ENCODE data around the gene TRIP4. TPM values are rescaled to one million over a fixed set of nuclear protein-coding genes. Genes with fewer than 3 reads are reported as not detected.
A peak's percentile ranks its signal among the peaks of the same experiment; 100 is the strongest.

TRIP4 gene
- polyA plus RNA-seq, 2 of the 4 experiments (the other 2 are of a cell fraction): 24.8 to 34.9 TPM

DNA sequence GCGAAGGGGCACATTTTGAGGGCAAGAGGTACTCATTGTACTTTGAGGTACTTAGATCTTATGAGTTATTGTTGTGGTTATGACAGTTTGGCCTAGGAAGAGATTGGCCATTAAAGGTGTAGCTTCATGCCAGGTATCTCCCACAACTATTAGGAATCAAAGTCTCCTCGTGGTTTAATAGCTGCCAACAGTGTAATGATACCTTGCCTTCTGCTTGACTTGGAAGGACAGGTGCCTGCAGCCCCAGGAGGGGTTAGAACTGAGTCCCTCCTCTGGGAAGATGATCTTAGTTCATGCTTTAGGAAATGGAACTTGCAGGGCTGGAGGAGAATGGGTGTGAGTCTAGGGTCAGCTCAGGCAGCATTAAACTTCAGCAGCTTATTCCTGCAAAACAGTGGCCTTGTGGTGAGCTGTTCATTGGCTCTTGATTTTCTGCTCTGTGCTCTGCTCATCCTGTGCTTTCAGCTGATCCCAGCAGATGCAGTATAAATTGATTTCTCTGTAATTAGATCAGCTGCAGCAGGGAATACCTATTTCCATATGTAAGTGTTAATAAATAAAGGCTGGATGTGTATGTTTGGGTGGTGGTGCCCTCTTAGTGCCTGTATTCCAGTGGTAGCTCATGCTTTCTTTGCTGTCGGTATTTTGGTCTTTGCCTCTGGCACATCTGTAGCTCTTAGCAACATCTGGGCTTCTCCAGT, 113.2 kb downstream of the TRIP4 start:
- H3K4me2 ChIP-seq: no peak overlapping the region
- no peaks in the 10 kb centered on the region for H3K4me1 ChIP-seq
- no peaks in the 10 kb centered on the region for H3K9me3 ChIP-seq
- WGBS (ENCODE audit: missing lambda C conversion rate): 61% methylated on average over 3 of the region's 3 CpGs
- TF ChIP-seq, protein P1, sequence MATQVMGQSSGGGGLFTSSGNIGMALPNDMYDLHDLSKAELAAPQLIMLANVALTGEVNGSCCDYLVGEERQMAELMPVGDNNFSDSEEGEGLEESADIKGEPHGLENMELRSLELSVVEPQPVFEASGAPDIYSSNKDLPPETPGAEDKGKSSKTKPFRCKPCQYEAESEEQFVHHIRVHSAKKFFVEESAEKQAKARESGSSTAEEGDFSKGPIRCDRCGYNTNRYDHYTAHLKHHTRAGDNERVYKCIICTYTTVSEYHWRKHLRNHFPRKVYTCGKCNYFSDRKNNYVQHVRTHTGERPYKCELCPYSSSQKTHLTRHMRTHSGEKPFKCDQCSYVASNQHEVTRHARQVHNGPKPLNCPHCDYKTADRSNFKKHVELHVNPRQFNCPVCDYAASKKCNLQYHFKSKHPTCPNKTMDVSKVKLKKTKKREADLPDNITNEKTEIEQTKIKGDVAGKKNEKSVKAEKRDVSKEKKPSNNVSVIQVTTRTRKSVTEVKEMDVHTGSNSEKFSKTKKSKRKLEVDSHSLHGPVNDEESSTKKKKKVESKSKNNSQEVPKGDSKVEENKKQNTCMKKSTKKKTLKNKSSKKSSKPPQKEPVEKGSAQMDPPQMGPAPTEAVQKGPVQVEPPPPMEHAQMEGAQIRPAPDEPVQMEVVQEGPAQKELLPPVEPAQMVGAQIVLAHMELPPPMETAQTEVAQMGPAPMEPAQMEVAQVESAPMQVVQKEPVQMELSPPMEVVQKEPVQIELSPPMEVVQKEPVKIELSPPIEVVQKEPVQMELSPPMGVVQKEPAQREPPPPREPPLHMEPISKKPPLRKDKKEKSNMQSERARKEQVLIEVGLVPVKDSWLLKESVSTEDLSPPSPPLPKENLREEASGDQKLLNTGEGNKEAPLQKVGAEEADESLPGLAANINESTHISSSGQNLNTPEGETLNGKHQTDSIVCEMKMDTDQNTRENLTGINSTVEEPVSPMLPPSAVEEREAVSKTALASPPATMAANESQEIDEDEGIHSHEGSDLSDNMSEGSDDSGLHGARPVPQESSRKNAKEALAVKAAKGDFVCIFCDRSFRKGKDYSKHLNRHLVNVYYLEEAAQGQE (IDR thresholded peaks at IDR 0.05): no peak
- TF ChIP-seq RFX5 (IDR thresholded peaks at IDR 0.05): no peak
- TF ChIP-seq MAFK (IDR thresholded peaks at IDR 0.05; ENCODE audit: partially characterized antibody): no peak
- TF ChIP-seq JUNB (IDR thresholded peaks at IDR 0.05): no peak
- no peak for TF ChIP-seq CBX2 (IDR thresholded peaks at IDR 0.05; ENCODE audit: borderline replicate concordance, low read depth)
- TF ChIP-seq EHMT2 (IDR thresholded peaks at IDR 0.05; ENCODE audit: low read depth): no peak
- TF ChIP-seq ZNF302 (CRISPR knock-in tag; IDR thresholded peaks at IDR 0.05): no peak
- ATAC-seq (no peak), FAIRE-seq (peak; percentile 28), DNase-seq (ENCODE audit: low read depth in 1 of 2, low spot score in 1 of 2) (no peak)
- ChIA-PET POLR2A (no interaction called here), CTCF (interaction anchor here (0.5 to 2.5 kb wide), 5 partner anchors 23 to 227 kb away, joined by 3 to 9 read pairs (median 4); no protein-coding TSS in a partner anchor)
- H3K27ac ChIP-seq: no peak overlapping the region
- H3K4me3 ChIP-seq: no peak overlapping the region

DNA sequence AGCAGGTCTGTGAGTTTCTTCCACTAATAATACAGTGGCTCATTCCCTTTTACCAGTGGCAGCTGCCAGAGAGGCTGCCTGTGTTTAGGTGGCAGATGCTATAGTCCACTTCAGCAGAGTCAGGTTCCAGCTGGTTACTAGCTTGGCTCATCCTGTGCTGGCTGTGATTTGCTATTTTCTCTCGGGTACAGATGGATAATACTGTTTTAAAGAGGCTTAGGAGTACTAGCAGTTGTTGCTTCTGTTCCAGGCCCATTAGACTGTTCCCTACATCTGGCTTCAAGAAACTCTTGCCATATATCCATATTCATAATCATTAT, 113.7 kb downstream of the TRIP4 start:
- H3K27ac ChIP-seq: no peak overlapping the region
- H3K4me3 ChIP-seq: no peak overlapping the region
- 94% methylated on average over 1 of the region's 1 CpG for WGBS (ENCODE audit: missing lambda C conversion rate)
- H3K9me3 ChIP-seq: no peaks in the 10 kb centered on the region
- ChIA-PET CTCF (interaction anchor here (1.7 to 2.5 kb wide), 3 partner anchors 152 to 226 kb away, joined by 4 to 9 read pairs (median 7); no protein-coding TSS in a partner anchor), POLR2A (no interaction called here)
- H3K4me1 ChIP-seq: no peaks in the 10 kb centered on the region
- FAIRE-seq: no peak
- DNase-seq (ENCODE audit: low read depth in 1 of 2, low spot score in 1 of 2): no peak
- H3K4me2 ChIP-seq: no peak overlapping the region
- TF ChIP-seq FOSL2 (IDR thresholded peaks at IDR 0.05) (no peak), FOSL2 (CRISPR knock-in tag; IDR thresholded peaks at IDR 0.05) (no peak), NPAS2 (CRISPR knock-in tag; IDR thresholded peaks at IDR 0.05; ENCODE audit: borderline replicate concordance) (no peak), MAFK (IDR thresholded peaks at IDR 0.05; ENCODE audit: partially characterized antibody) (no peak), MYC (IDR thresholded peaks at IDR 0.05; ENCODE audit: borderline replicate concordance, low read length) (no peak), SMC3 (IDR thresholded peaks at IDR 0.05) (no peak), CBX8 (IDR thresholded peaks at IDR 0.05) (no peak), FOXS1 (CRISPR knock-in tag; IDR thresholded peaks at IDR 0.05) (no peak), SREBF2 (IDR thresholded peaks at IDR 0.05) (no peak), TP53 (CRISPR knock-in tag; IDR thresholded peaks at IDR 0.05) (no peak), PHF8 (IDR thresholded peaks at IDR 0.05; ENCODE audit: borderline replicate concordance, low read depth) (no peak), NFE2L2 (conservative IDR thresholded peaks at IDR 0.05; ENCODE audit: low read length) (no peak), HOXB5 (CRISPR knock-in tag; IDR thresholded peaks at IDR 0.05) (no peak), RARB (CRISPR knock-in tag; IDR thresholded peaks at IDR 0.05) (no peak)
- TF ChIP-seq, protein P2, sequence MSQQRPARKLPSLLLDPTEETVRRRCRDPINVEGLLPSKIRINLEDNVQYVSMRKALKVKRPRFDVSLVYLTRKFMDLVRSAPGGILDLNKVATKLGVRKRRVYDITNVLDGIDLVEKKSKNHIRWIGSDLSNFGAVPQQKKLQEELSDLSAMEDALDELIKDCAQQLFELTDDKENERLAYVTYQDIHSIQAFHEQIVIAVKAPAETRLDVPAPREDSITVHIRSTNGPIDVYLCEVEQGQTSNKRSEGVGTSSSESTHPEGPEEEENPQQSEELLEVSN (IDR thresholded peaks at IDR 0.05; ENCODE audit: borderline replicate concordance, low read depth): no peak
- TF ChIP-seq, protein P3, sequence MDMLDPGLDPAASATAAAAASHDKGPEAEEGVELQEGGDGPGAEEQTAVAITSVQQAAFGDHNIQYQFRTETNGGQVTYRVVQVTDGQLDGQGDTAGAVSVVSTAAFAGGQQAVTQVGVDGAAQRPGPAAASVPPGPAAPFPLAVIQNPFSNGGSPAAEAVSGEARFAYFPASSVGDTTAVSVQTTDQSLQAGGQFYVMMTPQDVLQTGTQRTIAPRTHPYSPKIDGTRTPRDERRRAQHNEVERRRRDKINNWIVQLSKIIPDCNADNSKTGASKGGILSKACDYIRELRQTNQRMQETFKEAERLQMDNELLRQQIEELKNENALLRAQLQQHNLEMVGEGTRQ (IDR thresholded peaks at IDR 0.05): no peak
- no peak for ATAC-seq
